Loucy (cell line): ENCODE results near the gene SLC28A1.

Experiments
- H2AFZ ChIP-seq: fragments of 200-600 bp; sonication (generic); 2 replicates; pipeline ENCODE4 v1.6.0; 2016; ENCODE audit warnings: antibody characterized with exemption, mild to moderate bottlenecking, low read length, moderate library complexity
- H3F3A ChIP-seq: fragments of 200-600 bp; 2 replicates; pipeline ENCODE4 v1.6.0; 2016; ENCODE audit warnings: antibody characterized with exemption, low read depth, mild to moderate bottlenecking
- H3K27me3 ChIP-seq: fragments of 200-600 bp; sonication (generic); 2 replicates; pipeline ENCODE4 v1.6.1; 2014; ENCODE audit warnings: low read length, mild to moderate bottlenecking; ENCODE audit not compliant: insufficient read depth, poor library complexity, severe bottlenecking
- H3K36me3 ChIP-seq: fragments of 200-600 bp; sonication (generic); 2 replicates; pipeline ENCODE4 v1.6.1; 2016; ENCODE audit warnings: low read length; ENCODE audit not compliant: insufficient read depth
- H3K4me1 ChIP-seq: fragments of 200-600 bp; sonication (generic); 2 replicates; pipeline ENCODE4 v1.5.1; 2014; ENCODE audit warnings: low read length, mild to moderate bottlenecking; ENCODE audit not compliant: insufficient read depth, poor library complexity, severe bottlenecking
- H3K4me2 ChIP-seq: fragments of 200-600 bp; sonication (generic); 2 replicates; pipeline ENCODE4 v1.6.0; 2014; ENCODE audit warnings: antibody characterized with exemption, low read length, low read depth, mild to moderate bottlenecking; ENCODE audit not compliant: poor library complexity, severe bottlenecking
- H3K4me3 ChIP-seq: fragments of 200-600 bp; sonication (generic); 2 replicates; pipeline ENCODE4 v1.5.1; 2014; ENCODE audit warnings: low read length, mild to moderate bottlenecking, mixed read lengths; ENCODE audit not compliant: poor library complexity, severe bottlenecking
- H3K79me2 ChIP-seq: fragments of 200-600 bp; sonication (generic); 2 replicates; pipeline ENCODE4 v1.6.1; 2014; ENCODE audit warnings: low read length; ENCODE audit not compliant: insufficient read depth
- H3K9ac ChIP-seq: fragments of 200-600 bp; sonication (generic); 2 replicates; pipeline ENCODE4 v1.6.0; 2014; ENCODE audit warnings: mild to moderate bottlenecking, low read depth, low read length, moderate library complexity; ENCODE audit not compliant: poor library complexity, severe bottlenecking
- H3K9me2 ChIP-seq: fragments of 200-600 bp; sonication (generic); replicated peaks from 2 replicates; pipeline ENCODE4 v1.6.1; 2016; ENCODE audit warnings: low read depth, low read length, mixed read lengths
- H3K9me3 ChIP-seq: fragments of 200-600 bp; sonication (generic); 2 replicates; pipeline ENCODE4 v1.6.1; 2014; ENCODE audit warnings: mild to moderate bottlenecking, antibody characterized with exemption, low read length, low read depth; ENCODE audit not compliant: insufficient read depth
- H4K20me1 ChIP-seq: fragments of 200-600 bp; sonication (generic); 2 replicates; pipeline ENCODE4 v1.6.0; 2014; ENCODE audit warnings: antibody characterized with exemption, low read length, mild to moderate bottlenecking; ENCODE audit not compliant: insufficient read depth, poor library complexity, severe bottlenecking
- CTCF ChIP-seq: fragments of 200-600 bp; sonication (generic); conservative IDR thresholded peaks from 2 replicates; pipeline ENCODE4 v1.5.1; 2014; ENCODE audit warnings: mild to moderate bottlenecking, antibody characterized with exemption, low read length
- EZH2phosphoT487 ChIP-seq: fragments of 200-600 bp; IDR thresholded peaks from 2 replicates; pipeline ENCODE4 v1.6.1; 2018; ENCODE audit warnings: antibody characterized with exemption, mild to moderate bottlenecking, moderate library complexity, borderline replicate concordance

Gene SLC28A1

GRCh38 chr15:84890670-84891162 lies 6.3 kb downstream of the SLC28A1 start:
- H3F3A ChIP-seq = no peaks in the 10 kb centered on the region
- no peaks in the 10 kb centered on the region for H3K4me1 ChIP-seq
- no peaks in the 10 kb centered on the region for H3K79me2 ChIP-seq
- H3K9me2 ChIP-seq = no peaks in the 10 kb centered on the region
- H3K4me2 ChIP-seq = no peak overlapping the region
- H3K9ac ChIP-seq = no peak overlapping the region
- H3K27me3 ChIP-seq = no peaks in the 10 kb centered on the region
- H3K4me3 ChIP-seq = no peak overlapping the region
- TF ChIP-seq EZH2phosphoT487 = no peak
- TF ChIP-seq CTCF = no peak
- no peaks in the 10 kb centered on the region for H3K9me3 ChIP-seq
- no peaks in the 10 kb centered on the region for H3K36me3 ChIP-seq
- H2AFZ ChIP-seq = no peak overlapping the region
- H4K20me1 ChIP-seq = no peaks in the 10 kb centered on the region

GRCh38 chr15:84891339-84891738 lies 6.9 kb downstream of the SLC28A1 start:
- Histone ChIP-seq H3K4me3 (no peak overlapping the region), H3K4me2 (no peak overlapping the region), H3K9ac (no peak overlapping the region), H3K79me2 (no peaks in the 10 kb centered on the region), H3K9me2 (no peaks in the 10 kb centered on the region), H3F3A (no peaks in the 10 kb centered on the region), H3K27me3 (no peaks in the 10 kb centered on the region), H3K9me3 (no peaks in the 10 kb centered on the region), H2AFZ (no peak overlapping the region), H3K36me3 (no peaks in the 10 kb centered on the region), H4K20me1 (no peaks in the 10 kb centered on the region), H3K4me1 (no peaks in the 10 kb centered on the region)
- TF ChIP-seq EZH2phosphoT487 (no peak), CTCF (no peak)

GRCh38 chr15:84892786-84893307 lies 8.4 kb downstream of the SLC28A1 start:
- TF ChIP-seq EZH2phosphoT487 = no peak
- no peak for TF ChIP-seq CTCF
- H3K9me2 ChIP-seq = no peaks in the 10 kb centered on the region
- no peak overlapping the region for H3K4me3 ChIP-seq
- H3K9me3 ChIP-seq = no peaks in the 10 kb centered on the region
- H3K36me3 ChIP-seq = no peaks in the 10 kb centered on the region
- H2AFZ ChIP-seq = no peak overlapping the region
- no peaks in the 10 kb centered on the region for H3K4me1 ChIP-seq
- H3K79me2 ChIP-seq = no peaks in the 10 kb centered on the region
- H3K4me2 ChIP-seq = no peak overlapping the region
- H4K20me1 ChIP-seq = no peaks in the 10 kb centered on the region
- H3K27me3 ChIP-seq = no peaks in the 10 kb centered on the region
- H3F3A ChIP-seq = no peaks in the 10 kb centered on the region
- no peak overlapping the region for H3K9ac ChIP-seq
